Sigmoid colon (tissue), 7 donors: ENCODE data around the gene ACTN4. TPM values are rescaled to one million over a fixed set of nuclear protein-coding genes. Genes with fewer than 3 reads are reported as not detected.
A peak's percentile ranks its signal among the peaks of the same experiment; 100 is the strongest.
"Not testable (repeated sequence)": the region's sequence is repeated elsewhere in the genome, so short reads cannot be mapped to it uniquely, and the experiment has no call there.

ENCODE experiments used
- DNase-seq: peaks from one replicate; pipeline ENCODE4 v3.0.0-alpha.2; 2019
- H3K27ac ChIP-seq, 4 donors: fragments of 200-600 bp; sonication (generic); one replicate each; pipeline ENCODE4 v1.5.1; 2016 to 2019; ENCODE audit warnings: mild to moderate bottlenecking in 1 of 4
- H3K27me3 ChIP-seq, 3 donors: fragments of 200-600 bp; sonication (generic); one replicate each; pipeline ENCODE4 v1.5.1; 2019; ENCODE audit warnings: mild to moderate bottlenecking in 1 of 3
- H3K36me3 ChIP-seq, 4 donors: fragments of 200-600 bp; sonication (generic); one replicate each; pipeline ENCODE4 v1.5.1; 2016 to 2019
- H3K4me1 ChIP-seq, 4 donors: fragments of 200-600 bp; sonication (generic); one replicate each; pipeline ENCODE4 v1.5.1; 2017 to 2019
- H3K4me3 ChIP-seq, 4 donors: fragments of 200-600 bp; sonication (generic); one replicate each; pipeline ENCODE4 v1.5.1; 2017 to 2019; ENCODE audit warnings: mild to moderate bottlenecking in 2 of 4, moderate library complexity in 1 of 4
- H3K9me3 ChIP-seq, 4 donors: fragments of 200-600 bp in 3 of 4; sonication (generic) in 3 of 4; one replicate each; pipeline versions ENCODE4 v1.5.1 to v1.6.1; 2013 to 2019
- EP300 ChIP-seq, 4 donors: sonication (generic); formaldehyde crosslinking; IDR thresholded peaks; one replicate each; pipeline ENCODE4 v1.6.1; 2017; ENCODE audit warnings: antibody characterized with exemption in 4 of 4
- POLR2A ChIP-seq, 2 donors: fragments of 450-650 bp; IDR thresholded peaks; one replicate each; pipeline ENCODE4 v1.6.1; 2016; ENCODE audit warnings: antibody characterized with exemption in 2 of 2, mild to moderate bottlenecking in 2 of 2, moderate library complexity in 2 of 2
- POLR2AphosphoS5 ChIP-seq, 4 donors: sonication (generic); formaldehyde crosslinking; IDR thresholded peaks; one replicate each; pipeline ENCODE4 v1.6.1; 2017; ENCODE audit warnings: antibody characterized with exemption in 4 of 4
- WGBS, 2 donors: extraction: QIAGEN DNeasy Blood & Tissue Kit; methylation state at CpG; one replicate each; pipeline ENCODE4 v1.1.7; 2013; 5-methylcytosine and 5-hydroxymethylcytosine counted together
- intact Hi-C: fragments of 100-400 bp; cut with DNase I; formaldehyde crosslinking; loops from one replicate; pipeline ENCODE4 v1.15.1; 2023
- polyA plus RNA-seq, 3 donors: library from polyadenylated mRNA; stranded (reverse); fragments of 200-250 nt; gene quantifications; one replicate each; pipeline ENCODE4 v1.2.3, GENCODE V29; 2013
- total RNA-seq, 4 donors: library from RNA; depleted of rRNA; stranded (reverse); fragments of >200 nt; gene quantifications; one replicate each; pipeline ENCODE4 v1.1.0, GENCODE V29; 2016
- TF ChIP-seq, protein P1 (sequence below), 4 experiments: fragments of 450-650 bp in 3 of 4; fragments of 200-600 bp in 1 of 4; IDR thresholded peaks; one replicate each; pipeline ENCODE4 v1.5.1; 2016 to 2019; ENCODE audit warnings: antibody characterized with exemption in 4 of 4, mild to moderate bottlenecking in 3 of 4, moderate library complexity in 2 of 4
- donor health status: healthy with polysubstance abuse.
- donor health status: Bipolar disorder and iron deficiency.
- donor health status: healthy.

ACTN4 gene
- total and polyA plus RNA-seq, 7 donors: 122 to 456 (median 176) TPM

DNA sequence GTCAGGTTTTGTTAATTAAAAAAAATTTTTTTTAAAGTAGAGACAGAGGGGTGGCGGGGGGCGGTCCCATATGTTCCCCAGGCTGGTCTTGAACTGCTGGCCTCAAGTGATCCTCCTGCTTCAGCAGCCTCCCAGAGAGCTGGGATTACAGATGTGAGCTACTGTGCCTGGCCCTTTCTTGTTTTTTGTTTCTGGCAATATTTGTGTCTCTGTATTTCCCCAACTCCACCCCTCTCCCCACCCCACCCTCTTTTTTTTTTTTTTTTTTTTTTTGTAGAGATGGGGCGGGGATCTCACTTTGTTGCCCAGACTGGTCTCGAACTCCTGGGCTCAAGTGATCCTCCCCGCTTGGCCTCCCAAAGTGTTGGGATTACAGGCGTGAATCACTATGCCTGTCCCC, 97.4 kb downstream of the ACTN4 start:
- no peaks in the 10 kb centered on the region for H3K36me3 ChIP-seq
- H3K27ac ChIP-seq: no peak overlapping the region
- H3K9me3 ChIP-seq: no peaks in the 10 kb centered on the region
- intact Hi-C loops: no loop called here
- TF ChIP-seq POLR2A (IDR thresholded peaks at IDR 0.05): no peak
- DNase-seq: no peak
- WGBS, 2 donors: 73 to 85% methylated on average over 6 of the region's 6 CpGs
- H3K4me3 ChIP-seq: no peak overlapping the region
- H3K4me1 ChIP-seq: no peaks in the 10 kb centered on the region
- no peaks in the 10 kb centered on the region for H3K27me3 ChIP-seq

DNA sequence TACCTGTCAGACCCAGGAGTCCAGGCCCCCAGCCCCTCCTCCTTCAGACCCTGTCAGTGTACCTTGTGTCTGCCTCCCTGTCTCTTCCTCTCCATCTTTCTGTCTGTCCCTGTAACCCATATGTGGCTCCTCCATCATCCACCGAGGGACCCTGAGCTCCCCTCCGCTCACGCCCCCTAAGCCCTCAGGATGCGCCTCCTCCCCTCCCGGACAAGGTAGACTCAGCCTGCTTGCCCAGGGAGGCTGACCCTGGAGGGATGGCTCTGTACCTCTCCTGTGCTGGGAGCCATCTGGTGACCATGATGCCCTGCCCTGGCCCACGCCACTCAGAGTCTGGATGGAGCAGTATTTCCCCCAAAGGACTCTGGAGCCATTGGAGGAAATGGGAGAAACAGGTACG, 97.9 kb downstream of the ACTN4 start:
- WGBS, 2 donors: 84 to 89% methylated on average over 7 of the region's 7 CpGs
- DNase-seq: no peak
- Histone ChIP-seq H3K27ac (no peak overlapping the region), H3K4me1 (no peaks in the 10 kb centered on the region), H3K4me3 (no peak overlapping the region), H3K9me3 (no peaks in the 10 kb centered on the region), H3K36me3 (no peaks in the 10 kb centered on the region), H3K27me3 (no peaks in the 10 kb centered on the region)
- intact Hi-C loops: no loop called here
- no peak for TF ChIP-seq POLR2A (IDR thresholded peaks at IDR 0.05)
- TF ChIP-seq EP300 (IDR thresholded peaks at IDR 0.05): no peak
- TF ChIP-seq, protein P1, sequence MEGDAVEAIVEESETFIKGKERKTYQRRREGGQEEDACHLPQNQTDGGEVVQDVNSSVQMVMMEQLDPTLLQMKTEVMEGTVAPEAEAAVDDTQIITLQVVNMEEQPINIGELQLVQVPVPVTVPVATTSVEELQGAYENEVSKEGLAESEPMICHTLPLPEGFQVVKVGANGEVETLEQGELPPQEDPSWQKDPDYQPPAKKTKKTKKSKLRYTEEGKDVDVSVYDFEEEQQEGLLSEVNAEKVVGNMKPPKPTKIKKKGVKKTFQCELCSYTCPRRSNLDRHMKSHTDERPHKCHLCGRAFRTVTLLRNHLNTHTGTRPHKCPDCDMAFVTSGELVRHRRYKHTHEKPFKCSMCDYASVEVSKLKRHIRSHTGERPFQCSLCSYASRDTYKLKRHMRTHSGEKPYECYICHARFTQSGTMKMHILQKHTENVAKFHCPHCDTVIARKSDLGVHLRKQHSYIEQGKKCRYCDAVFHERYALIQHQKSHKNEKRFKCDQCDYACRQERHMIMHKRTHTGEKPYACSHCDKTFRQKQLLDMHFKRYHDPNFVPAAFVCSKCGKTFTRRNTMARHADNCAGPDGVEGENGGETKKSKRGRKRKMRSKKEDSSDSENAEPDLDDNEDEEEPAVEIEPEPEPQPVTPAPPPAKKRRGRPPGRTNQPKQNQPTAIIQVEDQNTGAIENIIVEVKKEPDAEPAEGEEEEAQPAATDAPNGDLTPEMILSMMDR (IDR thresholded peaks at IDR 0.05): no peak
- no peak for TF ChIP-seq POLR2AphosphoS5 (IDR thresholded peaks at IDR 0.05)

DNA sequence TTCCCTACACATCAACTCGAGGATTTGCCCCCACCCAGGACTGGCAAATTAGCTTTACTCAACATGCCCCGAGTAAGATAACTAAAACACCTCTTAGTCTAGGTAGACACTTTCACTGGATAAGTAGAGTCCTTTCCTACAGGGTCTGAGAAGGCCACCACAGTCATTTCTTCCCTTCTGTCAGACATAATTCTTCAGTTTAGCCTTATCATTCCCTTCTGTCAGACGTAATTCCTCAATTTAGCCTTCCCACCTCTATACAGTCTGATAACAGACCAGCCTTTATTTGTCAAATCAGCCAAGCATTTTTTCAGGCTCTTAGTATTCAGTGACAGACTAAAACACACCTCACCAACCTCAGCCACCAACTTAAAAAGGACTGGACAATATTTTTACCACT, 106.3 kb downstream of the ACTN4 start:
- H3K4me3 ChIP-seq, H3K27me3 ChIP-seq, H3K4me1 ChIP-seq, intact Hi-C loops, DNase-seq, H3K36me3 ChIP-seq, H3K27ac ChIP-seq, H3K9me3 ChIP-seq: not testable (repeated sequence)
- WGBS, 2 donors: 69 to 79% methylated on average over 3 of the region's 3 CpGs

DNA sequence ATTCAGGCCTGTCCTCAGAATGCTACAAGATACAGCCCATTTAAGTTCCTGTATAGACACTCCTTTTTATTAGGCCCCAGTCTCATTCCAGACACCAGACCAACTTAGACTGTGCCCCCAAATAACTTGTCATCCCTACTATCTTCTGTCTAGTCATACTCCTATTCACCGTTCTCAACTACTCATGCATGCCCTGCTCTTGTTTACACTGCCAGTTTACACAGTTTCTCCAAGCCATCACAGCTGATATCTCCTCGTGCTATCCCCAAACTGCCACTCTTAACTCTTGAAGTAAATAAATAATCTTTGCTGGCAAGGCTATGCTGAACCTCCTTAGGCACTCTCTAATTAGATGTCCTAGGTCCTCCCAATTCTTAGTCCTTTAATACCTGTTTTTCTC, 106.7 kb downstream of the ACTN4 start:
- DNase-seq, intact Hi-C loops: not testable (repeated sequence)
- WGBS, 2 donors: 43 to 74% methylated on average over 2 of the region's 2 CpGs

DNA sequence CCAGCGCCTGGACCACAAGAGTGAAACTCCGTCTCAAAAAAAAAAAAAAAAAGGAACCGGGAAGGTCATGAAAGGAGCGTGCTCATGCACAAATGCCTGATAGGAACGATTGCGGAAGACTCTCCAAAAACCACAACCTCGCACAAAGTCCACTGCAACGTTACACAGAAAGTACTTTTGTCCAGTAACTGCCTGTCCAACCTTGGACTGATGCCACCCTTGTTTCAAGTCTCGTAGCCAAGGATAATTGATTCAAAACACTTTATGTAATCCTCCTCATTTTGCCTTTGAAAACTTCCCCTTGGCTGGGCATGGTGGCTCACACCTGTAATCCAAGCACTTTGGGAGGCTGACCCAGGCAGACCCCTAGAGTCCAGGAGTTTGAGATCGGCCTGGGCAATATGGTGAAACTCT, 112.1 kb downstream of the ACTN4 start:
- Histone ChIP-seq H3K9me3 (no peaks in the 10 kb centered on the region), H3K4me1 (no peaks in the 10 kb centered on the region), H3K4me3 (no peak overlapping the region), H3K36me3 (no peaks in the 10 kb centered on the region), H3K27ac (no peak overlapping the region), H3K27me3 (no peaks in the 10 kb centered on the region)
- intact Hi-C loops: no loop called here
- peak; percentile 55 for DNase-seq
- WGBS, 2 donors: 25 to 71% methylated on average over 10 of the region's 10 CpGs
- TF ChIP-seq EP300 (IDR thresholded peaks at IDR 0.05) (no peak), POLR2A (IDR thresholded peaks at IDR 0.05) (no peak), POLR2AphosphoS5 (IDR thresholded peaks at IDR 0.05) (no peak)
- TF ChIP-seq, protein P1 (IDR thresholded peaks at IDR 0.05): no peak

More for the DNA sequence above, 106.7 kb downstream of the ACTN4 start:
- not testable (repeated sequence) for H3K27me3 ChIP-seq, H3K27ac ChIP-seq, H3K9me3 ChIP-seq, H3K36me3 ChIP-seq, H3K4me3 ChIP-seq, H3K4me1 ChIP-seq

DNA sequence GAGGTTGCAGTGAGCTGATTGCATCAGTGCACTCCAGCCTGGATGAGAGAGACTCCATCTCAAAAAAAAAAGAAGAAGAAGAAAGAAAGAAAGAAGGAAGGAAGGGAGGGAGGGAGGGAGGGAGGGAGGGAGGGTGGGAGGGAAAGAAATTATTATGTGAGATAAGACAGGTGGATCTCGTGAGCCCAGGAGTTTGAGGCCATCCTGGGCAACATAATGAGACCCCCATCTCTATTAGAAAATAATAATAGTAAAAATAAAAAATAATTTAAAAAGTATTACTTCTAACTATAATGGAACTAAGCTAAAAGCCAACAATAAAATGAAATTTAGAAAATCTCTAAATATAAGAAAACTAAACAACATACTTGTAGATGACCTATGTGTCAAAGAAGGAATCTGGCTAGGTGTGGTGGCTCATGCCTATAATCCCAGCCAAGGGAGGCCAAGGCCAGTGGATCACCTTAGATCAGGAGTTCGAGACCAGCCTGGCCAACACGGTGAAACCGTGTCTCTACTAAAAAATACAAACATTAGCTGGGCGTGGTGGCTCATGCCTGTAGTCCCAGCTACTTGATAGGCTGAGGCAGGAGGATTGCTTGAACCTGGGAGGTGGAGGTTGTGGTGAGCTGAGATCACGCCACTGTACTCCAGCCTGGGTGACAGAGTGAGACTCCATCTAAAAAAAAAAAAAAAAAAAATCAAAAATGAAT, 113.5 kb downstream of the ACTN4 start:
- H3K9me3 ChIP-seq, H3K36me3 ChIP-seq, H3K4me3 ChIP-seq, DNase-seq, H3K27me3 ChIP-seq, H3K27ac ChIP-seq, H3K4me1 ChIP-seq, intact Hi-C loops: not testable (repeated sequence)
- WGBS, 2 donors: 53 to 80% methylated on average over 6 of the region's 6 CpGs

DNA sequence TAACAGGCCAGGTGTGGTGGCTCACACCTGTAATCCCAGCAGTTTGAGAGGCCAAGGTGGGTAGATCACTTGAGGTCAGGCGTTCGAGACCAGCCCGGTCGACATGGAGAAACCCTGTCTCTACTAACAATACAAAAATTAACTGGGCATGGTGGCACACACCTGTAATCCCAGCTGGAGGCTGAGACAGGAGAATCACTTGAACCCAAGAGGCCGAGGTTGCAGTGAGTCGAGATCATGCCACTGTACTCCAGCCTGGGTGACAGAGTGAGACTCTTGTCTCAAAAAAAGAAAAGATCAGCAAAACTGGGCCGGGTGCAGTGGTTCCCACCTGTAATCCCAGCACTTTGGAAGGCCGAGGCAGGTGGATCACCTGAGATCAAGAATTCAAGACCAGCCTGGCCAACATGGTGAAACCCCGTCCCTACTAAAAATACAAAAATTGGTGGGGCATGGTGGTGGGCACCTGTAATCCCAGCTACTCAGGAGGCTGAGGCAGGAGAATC, 114.5 kb downstream of the ACTN4 start:
- WGBS, 2 donors: 90 to 96% methylated on average over 9 of the region's 9 CpGs
- H3K36me3 ChIP-seq, H3K4me3 ChIP-seq, H3K4me1 ChIP-seq, H3K9me3 ChIP-seq, intact Hi-C loops, H3K27me3 ChIP-seq, DNase-seq, H3K27ac ChIP-seq: not testable (repeated sequence)
